Glomerular visceral epithelial cell (primary cell): ENCODE measurements around the gene C1orf115.
"Not testable (repeated sequence)": the region's sequence is repeated elsewhere in the genome, so short reads cannot be mapped to it uniquely, and the experiment has no call there.

Experiments
- DNase-seq: peaks from one replicate; pipeline ENCODE4 v3.0.0-alpha.2; 2016; ENCODE audit errors: extremely low spot score

C1orf115 gene

GRCh38 chr1:220726634-220727033 is 36.5 kb downstream of the C1orf115 start:
- DNase-seq, result no peak

- no peak for DNase-seq
Measured at GRCh38 chr1:220727519-220727918, 37.4 kb downstream of the C1orf115 start.

GRCh38 chr1:220730486-220730885 is 40.3 kb downstream of the C1orf115 start:
- no peak for DNase-seq

- no peak for DNase-seq
Measured at GRCh38 chr1:220732137-220732536, 42.0 kb downstream of the C1orf115 start.

- DNase-seq, result no peak
Measured at GRCh38 chr1:220732621-220733020, 42.5 kb downstream of the C1orf115 start.

GRCh38 chr1:220733086-220733601 is 43.0 kb downstream of the C1orf115 start:
- peak; percentile 84 for DNase-seq

GRCh38 chr1:220734571-220735326 is 44.6 kb downstream of the C1orf115 start:
- DNase-seq, result peak; percentile 73

- DNase-seq, result not testable (repeated sequence)
Measured at GRCh38 chr1:220736283-220736682, 46.1 kb downstream of the C1orf115 start.

GRCh38 chr1:220741349-220741748 is 51.2 kb downstream of the C1orf115 start:
- DNase-seq, result no peak

- DNase-seq, result no peak
Measured at GRCh38 chr1:220741825-220742224, 51.7 kb downstream of the C1orf115 start.

- no peak for DNase-seq
Measured at GRCh38 chr1:220742520-220742919, 52.4 kb downstream of the C1orf115 start.

- DNase-seq, result no peak
Measured at GRCh38 chr1:220746851-220747250, 56.7 kb downstream of the C1orf115 start.

- DNase-seq, result no peak
Measured at GRCh38 chr1:220747437-220748088, 57.4 kb downstream of the C1orf115 start.

GRCh38 chr1:220748089-220748934 is 58.1 kb downstream of the C1orf115 start, which contains the start of gene MTARC2:
MTARC2 (plus strand) TSS chr1:220748322; CDS start chr1:220748532, 210 bp downstream.
- peak; percentile 85 for DNase-seq
